NCI-H146 treated with DMSO at 0.1 percent for 48 hours (cell line): ENCODE measurements around the gene TGFBR2.
"Not testable (repeated sequence)": the region's sequence is repeated elsewhere in the genome, so short reads cannot be mapped to it uniquely, and the experiment has no call there.

Source experiments
- DNase-seq: peaks from one replicate; lab custom pipeline; 2025; ENCODE audit not compliant: unreplicated experiment; lab: John Stamatoyannopoulos, UW

TGFBR2 gene

GRCh38 chr3:30617653-30618052 lies 11.3 kb downstream of the TGFBR2 start:
- DNase-seq: no peak

- DNase-seq: no peak
Observed at GRCh38 chr3:30618526-30618925, 12.1 kb downstream of the TGFBR2 start.

- no peak for DNase-seq
Observed at GRCh38 chr3:30619318-30619717, 12.9 kb downstream of the TGFBR2 start.

- DNase-seq: no peak
Observed at GRCh38 chr3:30620402-30621360, 14.3 kb downstream of the TGFBR2 start.

- no peak for DNase-seq
Observed at GRCh38 chr3:30621576-30621975, 15.2 kb downstream of the TGFBR2 start.

GRCh38 chr3:30622047-30622545 lies 15.7 kb downstream of the TGFBR2 start:
- no peak for DNase-seq

- no peak for DNase-seq
Observed at GRCh38 chr3:30622790-30623189, 16.4 kb downstream of the TGFBR2 start.

GRCh38 chr3:30623351-30623750 lies 16.9 kb downstream of the TGFBR2 start:
- DNase-seq: no peak

- DNase-seq: not testable (repeated sequence)
Observed at GRCh38 chr3:30624480-30624879, 18.1 kb downstream of the TGFBR2 start.

GRCh38 chr3:30625541-30626438 lies 19.4 kb downstream of the TGFBR2 start:
- DNase-seq: no peak

GRCh38 chr3:30626443-30627180 lies 20.2 kb downstream of the TGFBR2 start:
- no peak for DNase-seq

GRCh38 chr3:30628205-30628900 lies 22.0 kb downstream of the TGFBR2 start:
- DNase-seq: no peak

GRCh38 chr3:30628901-30629590 lies 22.6 kb downstream of the TGFBR2 start:
- no peak for DNase-seq

GRCh38 chr3:30629746-30630145 lies 23.3 kb downstream of the TGFBR2 start:
- no peak for DNase-seq

GRCh38 chr3:30630238-30631030 lies 24.0 kb downstream of the TGFBR2 start:
- DNase-seq: no peak

- DNase-seq: no peak
Observed at GRCh38 chr3:30631243-30631904, 25.0 kb downstream of the TGFBR2 start.

GRCh38 chr3:30632065-30632464 lies 25.7 kb downstream of the TGFBR2 start:
- no peak for DNase-seq

- DNase-seq: no peak
Observed at GRCh38 chr3:30632521-30632920, 26.1 kb downstream of the TGFBR2 start.
